ENCODE data around the gene SAMD10.
A peak's percentile ranks its signal among the peaks of the same experiment; 100 is the strongest.

SAMD10 gene

GRCh38 chr20:63974402-63975200, 4.8 kb downstream of the SAMD10 start (continued):
- TF ChIP-seq ZNF585B (tag by site-specific recombination; IDR thresholded peaks at IDR 0.05) = no peak
- TF ChIP-seq KLF1 (tag by site-specific recombination; IDR thresholded peaks at IDR 0.05) = peak; percentile 56; the same call in 1 of the 2 replicates
- TF ChIP-seq ZNF658 (tag by site-specific recombination; IDR thresholded peaks at IDR 0.05) = no peak
- peak; percentile 73; the same call in 1 of the 2 replicates for TF ChIP-seq KLF17 (tag by site-specific recombination; IDR thresholded peaks at IDR 0.05)
- no peak for TF ChIP-seq ZBTB26 (tag by site-specific recombination; optimal IDR thresholded peaks at IDR 0.05)
- no peak for TF ChIP-seq ZNF610 (tag by site-specific recombination; IDR thresholded peaks at IDR 0.05; ENCODE audit: borderline replicate concordance)
- no peak for TF ChIP-seq ZFP3 (tag by site-specific recombination; IDR thresholded peaks at IDR 0.05; ENCODE audit: low read depth)
- 0 out of 2 replicates have a peak, but pooled peaks have one; percentile 47 for TF ChIP-seq HIC1 (tag by site-specific recombination; IDR thresholded peaks at IDR 0.05)
- no peak for TF ChIP-seq BCL11A (tag by site-specific recombination; IDR thresholded peaks at IDR 0.05; ENCODE audit: low read depth)
- TF ChIP-seq ZNF366 (tag by site-specific recombination; conservative IDR thresholded peaks at IDR 0.05) = no peak
- TF ChIP-seq GLIS1 (tag by site-specific recombination; IDR thresholded peaks at IDR 0.05) = peak; percentile 100
- TF ChIP-seq ZNF701 (tag by site-specific recombination; IDR thresholded peaks at IDR 0.05) = no peak
- TF ChIP-seq ZNF146 (tag by site-specific recombination; IDR thresholded peaks at IDR 0.05) = no peak
- TF ChIP-seq SCRT1 (tag by site-specific recombination; IDR thresholded peaks at IDR 0.05; ENCODE audit: borderline replicate concordance) = no peak
- TF ChIP-seq ZNF37A (tag by site-specific recombination; IDR thresholded peaks at IDR 0.05) = no peak
- TF ChIP-seq ZNF544 (tag by site-specific recombination; IDR thresholded peaks at IDR 0.05) = no peak
- TF ChIP-seq ZNF626 (tag by site-specific recombination; IDR thresholded peaks at IDR 0.05) = no peak
- TF ChIP-seq ZSCAN30 (tag by site-specific recombination; IDR thresholded peaks at IDR 0.05) = no peak
- TF ChIP-seq TSHZ1 (tag by site-specific recombination; IDR thresholded peaks at IDR 0.05; ENCODE audit: borderline replicate concordance) = no peak
- TF ChIP-seq ZEB2 (tag by site-specific recombination; IDR thresholded peaks at IDR 0.05) = peak; percentile 70
- TF ChIP-seq ZFP69B (tag by site-specific recombination; IDR thresholded peaks at IDR 0.05) = peak; percentile 65
- no peak for TF ChIP-seq ZSCAN23 (tag by site-specific recombination; IDR thresholded peaks at IDR 0.05)
- no peak for TF ChIP-seq ZNF513 (tag by site-specific recombination; IDR thresholded peaks at IDR 0.05)
- no peak for TF ChIP-seq ZBTB7A (tag by site-specific recombination; IDR thresholded peaks at IDR 0.05; ENCODE audit: low read depth)
- TF ChIP-seq REPIN1 (tag by site-specific recombination; IDR thresholded peaks at IDR 0.05; ENCODE audit: low read depth) = no peak
- no peak for TF ChIP-seq HOXC10 (CRISPR knock-in tag; IDR thresholded peaks at IDR 0.05)
- no peak for TF ChIP-seq YY1 (tag by site-specific recombination; IDR thresholded peaks at IDR 0.05)
- TF ChIP-seq ZNF169 (tag by site-specific recombination; IDR thresholded peaks at IDR 0.05) = no peak
- TF ChIP-seq ZNF629 (tag by site-specific recombination; IDR thresholded peaks at IDR 0.05) = peak; percentile 26; the same call in 1 of the 2 replicates
- peak; percentile 62 for TF ChIP-seq EGR2 (tag by site-specific recombination; IDR thresholded peaks at IDR 0.05; ENCODE audit: low read depth)
